ENCODE measurements around the gene INO80. TPM values are rescaled to one million over a fixed set of nuclear protein-coding genes. Genes with fewer than 3 reads are reported as not detected.

Gene INO80
- polyA plus RNA-seq, 1 experiment = 5.3 TPM

DNA sequence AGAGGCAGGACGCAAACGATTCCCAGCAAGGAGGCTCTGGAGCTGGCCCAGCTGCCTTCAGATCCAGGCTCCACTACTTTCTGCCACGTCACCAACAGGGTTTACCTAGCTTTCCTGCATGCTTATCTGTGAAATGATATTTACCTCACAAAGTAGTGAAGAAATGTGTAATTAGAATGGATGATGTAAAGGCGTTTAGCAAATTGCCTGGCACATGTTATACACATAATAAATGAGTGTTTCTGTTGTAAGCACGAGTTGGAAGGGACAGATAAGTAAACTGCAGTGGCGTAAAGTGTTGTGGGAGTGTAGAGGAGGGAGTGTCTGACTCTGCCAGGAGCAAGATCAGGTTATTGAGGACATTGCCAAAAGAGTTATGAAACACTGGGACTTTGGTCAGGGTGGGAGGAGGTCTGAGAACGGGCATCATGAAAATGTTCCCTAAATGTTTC is 166.3 kb downstream of the INO80 start:
- ChIA-PET CTCF (no interaction called here), POLR2A (no interaction called here)

DNA sequence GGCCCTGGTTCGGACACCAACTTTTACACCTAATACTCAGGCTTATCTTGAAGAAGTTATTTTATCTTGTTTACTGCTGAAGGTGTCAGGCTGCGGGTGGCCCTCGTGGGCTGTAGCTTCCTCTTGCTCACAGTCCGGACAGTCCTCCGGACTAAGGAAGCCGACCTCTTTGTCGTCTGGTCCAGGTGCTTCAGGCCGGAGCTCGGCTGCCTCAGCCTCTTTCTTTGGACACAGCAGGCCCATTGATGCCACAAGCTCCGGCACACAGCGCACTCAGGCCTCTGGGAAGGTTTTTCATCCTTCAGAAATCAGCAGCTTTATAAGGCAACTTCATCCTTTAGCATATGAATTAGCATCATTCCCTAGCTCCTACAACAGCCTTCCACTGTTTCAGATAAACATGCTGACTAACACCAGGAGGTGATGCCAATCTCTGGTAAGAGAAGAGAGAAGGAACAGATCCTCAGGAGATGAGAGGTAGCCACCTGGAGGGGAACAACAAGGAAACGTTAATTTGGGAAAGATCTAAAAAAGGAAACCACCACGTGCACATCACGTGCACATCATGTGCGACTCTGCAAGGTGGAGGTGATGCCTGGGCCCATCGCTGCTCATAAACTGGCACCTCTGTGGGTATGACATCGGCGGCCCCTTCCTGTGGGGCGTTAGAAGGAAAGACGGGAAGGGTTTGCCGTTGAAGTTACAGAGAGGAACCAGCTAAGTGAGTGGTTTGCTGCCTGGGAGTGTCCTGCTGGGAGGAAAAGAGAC is 167.2 kb downstream of the INO80 start:
- Histone ChIP-seq H3K27me3 (ENCODE audit: control insufficient read depth, insufficient read depth, low read length) (no peaks in the 10 kb centered on the region), H3K9me3 (ENCODE audit: control insufficient read depth, insufficient read depth, low read length) (no peaks in the 10 kb centered on the region; the same call in 1 of the 2 replicates), H3K4me3 (ENCODE audit: low read depth, low read length) (no peak overlapping the region), H3K27ac (ENCODE audit: low read depth, low read length) (no peak overlapping the region)
- ChIA-PET CTCF (interaction anchor here (1.9 kb wide), 1 partner anchor 18 kb away, joined by 5 read pairs; no protein-coding TSS in a partner anchor), POLR2A (no interaction called here)
- TF ChIP-seq CTCF (IDR thresholded peaks at IDR 0.05; ENCODE audit: low read depth, low read length) = no peak
- DNase-seq (ENCODE audit: low read depth, low spot score) = no peak

More for the DNA sequence above, 166.3 kb downstream of the INO80 start:
- no peaks in the 10 kb centered on the region for H3K27me3 ChIP-seq (ENCODE audit: control insufficient read depth, insufficient read depth, low read length)
- H3K4me3 ChIP-seq (ENCODE audit: low read depth, low read length) = no peak overlapping the region
- TF ChIP-seq CTCF (IDR thresholded peaks at IDR 0.05; ENCODE audit: low read depth, low read length) = no peak
- H3K27ac ChIP-seq (ENCODE audit: low read depth, low read length) = no peak overlapping the region
- H3K9me3 ChIP-seq (ENCODE audit: control insufficient read depth, insufficient read depth, low read length) = no peaks in the 10 kb centered on the region; the same call in 1 of the 2 replicates
- no peak for DNase-seq (ENCODE audit: low read depth, low spot score)

DNA sequence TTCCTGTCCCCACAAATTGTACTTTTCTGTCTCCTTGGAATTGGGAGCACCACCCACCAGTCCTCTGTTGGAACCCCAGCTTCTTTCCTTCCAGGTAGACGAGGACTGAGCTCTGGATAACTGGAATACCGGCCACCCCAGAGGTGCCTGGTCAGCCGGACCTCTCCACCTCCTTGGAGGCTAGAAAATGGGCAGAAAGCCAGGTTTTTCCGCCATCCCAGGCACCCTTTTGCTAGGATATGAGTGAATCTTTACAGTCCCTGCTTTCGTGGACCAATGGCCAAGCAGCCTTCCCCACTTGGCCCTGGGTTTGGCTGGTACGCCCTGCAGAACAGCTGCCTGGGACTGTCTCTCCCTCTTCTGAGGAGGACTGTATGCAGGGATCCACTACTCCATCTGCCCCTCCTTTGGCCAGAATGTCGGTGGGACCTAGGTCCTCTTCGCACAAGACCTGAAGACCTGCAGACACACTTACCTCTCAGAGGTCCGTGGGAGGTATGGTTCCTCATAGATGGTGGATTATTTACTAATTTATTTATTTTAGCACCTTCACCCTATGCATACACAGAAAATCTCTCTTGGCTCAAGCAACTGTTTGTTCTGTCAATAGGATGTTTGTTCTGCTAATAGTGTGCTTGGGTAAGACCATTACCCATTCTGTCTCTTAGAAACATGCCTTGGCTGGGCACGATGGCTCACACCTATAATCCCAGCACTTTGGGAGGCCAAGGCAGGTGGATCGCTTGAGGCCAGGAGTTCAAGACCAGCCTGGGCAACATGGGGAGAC is 171.4 kb downstream of the INO80 start:
- no peak for DNase-seq (ENCODE audit: low read depth, low spot score)
- H3K4me3 ChIP-seq (ENCODE audit: low read depth, low read length) = no peak overlapping the region
- CTCF ChIA-PET = no interaction called here
- POLR2A ChIA-PET = no interaction called here
- no peaks in the 10 kb centered on the region for H3K27me3 ChIP-seq (ENCODE audit: control insufficient read depth, insufficient read depth, low read length)
- no peaks in the 10 kb centered on the region for H3K9me3 ChIP-seq (ENCODE audit: control insufficient read depth, insufficient read depth, low read length)
- H3K27ac ChIP-seq (ENCODE audit: low read depth, low read length) = no peak overlapping the region
- TF ChIP-seq CTCF (IDR thresholded peaks at IDR 0.05; ENCODE audit: low read depth, low read length) = no peak

DNA sequence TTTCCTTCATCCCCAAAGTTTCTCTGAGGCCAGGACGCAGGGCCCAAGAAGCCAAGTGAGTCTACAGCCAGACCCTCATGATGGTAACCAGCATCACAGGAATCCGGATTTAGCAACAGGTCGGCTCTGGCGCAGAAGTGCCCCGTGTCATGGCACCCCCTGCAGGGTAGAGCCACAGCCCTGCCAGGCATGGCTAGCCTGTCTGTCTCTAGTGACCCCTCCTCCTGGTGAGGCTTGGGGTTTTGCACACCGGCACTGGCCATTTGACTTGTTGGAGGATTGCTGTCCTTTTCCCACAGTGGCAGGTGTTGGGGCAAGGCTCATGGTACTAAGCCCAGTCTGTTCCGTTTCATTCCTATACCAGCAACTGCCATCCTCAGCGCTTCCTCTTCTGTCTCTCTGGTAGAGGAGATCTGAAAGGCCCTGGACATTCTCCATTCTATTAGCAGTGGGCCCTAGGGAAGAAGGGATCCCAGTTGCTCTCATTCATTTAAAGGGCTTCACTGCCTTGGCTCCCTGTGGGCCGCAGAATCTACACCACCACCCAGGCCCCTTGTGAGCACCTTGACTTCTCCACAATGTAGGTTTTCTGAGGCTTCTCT is 172.2 kb downstream of the INO80 start:
- Histone ChIP-seq H3K9me3 (ENCODE audit: control insufficient read depth, insufficient read depth, low read length) (no peaks in the 10 kb centered on the region), H3K4me3 (ENCODE audit: low read depth, low read length) (no peak overlapping the region), H3K27ac (ENCODE audit: low read depth, low read length) (no peak overlapping the region), H3K27me3 (ENCODE audit: control insufficient read depth, insufficient read depth, low read length) (no peaks in the 10 kb centered on the region)
- no peak for TF ChIP-seq CTCF (IDR thresholded peaks at IDR 0.05; ENCODE audit: low read depth, low read length)
- no peak for DNase-seq (ENCODE audit: low read depth, low spot score)
- ChIA-PET CTCF (interaction anchor here (3.8 to 4.3 kb wide), 2 partner anchors 13 to 76 kb away, joined by 30 to 89 read pairs; no protein-coding TSS in a partner anchor), POLR2A (no interaction called here)

Data from AG04450 (cell line).